ENCODE results near the gene NEURL3.
"Not testable (repeated sequence)": the region's sequence is repeated elsewhere in the genome, so short reads cannot be mapped to it uniquely, and the experiment has no call there.

Gene NEURL3

DNA sequence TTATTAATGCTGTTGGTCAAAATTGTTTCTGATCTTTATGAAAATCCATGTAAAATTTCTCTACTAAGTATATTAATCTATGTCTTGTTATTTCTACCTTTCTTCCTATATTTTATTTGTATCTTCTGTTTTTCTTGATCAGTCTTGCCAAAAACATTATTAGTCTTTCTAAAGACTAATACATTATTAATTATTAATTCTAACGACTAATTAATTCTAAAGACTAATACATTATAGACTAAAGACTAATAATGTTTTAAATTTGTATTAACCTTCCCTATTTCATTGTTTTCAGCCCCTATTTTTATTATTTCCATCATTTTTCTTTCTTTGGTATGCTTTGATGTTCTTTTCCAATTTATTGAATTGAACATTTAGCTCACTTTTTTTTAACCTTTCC is 27.7 kb downstream of the NEURL3 start:
- DNase-seq, result no peak

GRCh38 chr2:96471772-96472171 is 33.4 kb downstream of the NEURL3 start:
- no peak for DNase-seq

GRCh38 chr2:96470636-96471035 is 34.5 kb downstream of the NEURL3 start:
- peak; percentile 69 for DNase-seq

DNA sequence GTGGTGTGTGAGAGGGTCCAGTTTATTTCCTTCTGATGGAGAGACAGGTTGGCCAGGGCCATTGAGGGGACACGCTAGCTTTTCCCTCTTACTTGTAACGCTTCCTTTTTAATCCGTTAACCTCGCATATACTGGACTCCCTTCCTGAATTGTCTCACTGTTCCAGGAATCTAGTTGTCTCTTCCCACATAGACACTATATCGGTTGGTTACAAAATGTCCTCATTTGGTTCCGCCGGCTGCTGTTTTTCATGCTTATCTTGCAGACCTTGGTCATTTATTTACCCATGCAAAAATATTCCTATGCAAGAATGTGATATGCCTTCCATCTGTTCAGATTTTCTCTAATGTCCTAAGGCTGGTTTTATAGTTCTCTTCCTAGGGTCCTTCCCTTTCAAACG is 35.0 kb downstream of the NEURL3 start:
- DNase-seq, result no peak

DNA sequence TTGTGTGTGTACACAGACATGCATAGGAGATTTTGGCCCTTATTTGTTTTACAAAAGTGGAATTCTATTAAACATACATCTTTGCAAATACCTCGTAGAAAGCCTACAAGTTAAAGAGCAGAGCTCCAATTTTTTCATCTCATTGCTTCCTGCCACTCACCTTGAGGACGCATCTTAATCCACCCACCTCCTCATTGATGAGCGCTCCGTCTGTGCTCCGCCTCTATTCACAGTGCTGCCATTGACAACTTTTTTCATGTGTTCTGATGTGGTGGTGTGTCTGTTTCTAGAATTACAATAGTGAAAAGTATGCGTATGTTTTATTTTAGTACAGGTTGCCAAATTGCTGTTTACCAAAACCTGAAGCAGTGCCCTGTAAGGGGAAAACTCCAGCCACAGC is 36.3 kb downstream of the NEURL3 start:
- no peak for DNase-seq

- no peak for DNase-seq
These were observed 40.5 kb downstream of the NEURL3 start for GRCh38 chr2:96464651-96465050.

GRCh38 chr2:96464061-96464460 is 41.1 kb downstream of the NEURL3 start:
- no peak for DNase-seq

DNA sequence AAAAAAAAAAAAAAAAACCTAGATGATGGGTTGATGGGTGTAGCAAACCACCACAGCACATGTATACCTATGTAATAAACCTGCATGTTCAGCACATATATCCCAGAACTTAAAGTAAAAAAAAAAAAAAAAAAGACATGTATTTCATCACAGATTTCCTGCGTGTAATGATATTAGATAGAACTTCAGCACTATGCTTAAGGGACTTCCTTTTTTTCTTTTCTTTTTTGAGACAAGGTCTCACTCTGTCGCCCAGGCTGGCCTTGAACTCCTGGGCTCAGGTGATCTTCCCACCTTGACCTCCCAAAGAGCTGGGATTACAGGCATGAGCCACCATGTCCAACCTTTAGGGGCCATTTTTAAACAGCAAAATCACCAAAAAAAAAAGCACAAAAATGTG is 42.0 kb downstream of the NEURL3 start:
- no peak for DNase-seq

DNA sequence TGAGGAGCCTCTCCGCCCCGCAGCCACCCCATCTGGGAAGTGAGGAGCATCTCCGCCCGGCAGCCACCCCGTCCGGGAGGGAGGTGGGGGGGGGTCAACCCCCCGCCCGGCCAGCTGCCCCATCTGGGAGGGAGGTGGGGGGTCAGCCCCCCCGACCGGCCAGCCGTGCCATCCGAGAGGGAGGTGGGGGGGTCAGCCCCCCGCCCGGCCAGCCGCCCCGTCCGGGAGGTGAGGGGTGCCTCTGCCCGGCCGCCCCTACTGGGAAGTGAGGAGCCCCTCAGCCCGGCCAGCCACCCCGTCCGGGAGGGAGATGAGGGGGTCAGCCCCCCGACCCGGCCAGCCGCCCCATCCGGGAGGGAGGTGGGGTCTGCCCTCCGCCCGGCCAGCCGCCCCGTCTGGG is 43.5 kb downstream of the NEURL3 start:
- not testable (repeated sequence) for DNase-seq

- no peak for DNase-seq
These were observed 53.1 kb downstream of the NEURL3 start for GRCh38 chr2:96452053-96452452.

- no peak for DNase-seq
These were observed 55.5 kb downstream of the NEURL3 start for GRCh38 chr2:96449637-96450036.

GRCh38 chr2:96449174-96449573 is 56.0 kb downstream of the NEURL3 start:
- no peak for DNase-seq

- no peak for DNase-seq
These were observed 57.4 kb downstream of the NEURL3 start for GRCh38 chr2:96447726-96448125.
